Parathyroid adenoma (tissue), 2 donors: ENCODE measurements around the gene SMCO2.

Source experiments
- H2AFZ ChIP-seq: fragments of 300-600 bp; sonication (generic); one replicate; pipeline ENCODE4 v1.7.0; 2017; ENCODE audit warnings: antibody characterized with exemption, mild to moderate bottlenecking
- H3K27ac ChIP-seq: fragments of 300-600 bp; sonication (generic); one replicate; pipeline ENCODE4 v1.7.0; 2017
- H3K27me3 ChIP-seq: fragments of 300-600 bp; sonication (generic); one replicate; pipeline ENCODE4 v1.7.0; 2017; ENCODE audit warnings: low read length; ENCODE audit not compliant: control insufficient read depth, insufficient read depth
- H3K36me3 ChIP-seq: fragments of 300-600 bp; sonication (generic); one replicate; pipeline ENCODE4 v1.7.0; 2017; ENCODE audit warnings: low read length; ENCODE audit not compliant: control insufficient read depth, insufficient read depth
- H3K4me1 ChIP-seq: fragments of 300-600 bp; sonication (generic); one replicate; pipeline ENCODE4 v1.7.0; 2017; ENCODE audit warnings: control low read depth
- H3K4me2 ChIP-seq: fragments of 300-600 bp; sonication (generic); one replicate; pipeline ENCODE4 v1.7.0; 2017; ENCODE audit warnings: low read length
- H3K4me3 ChIP-seq: fragments of 300-600 bp; sonication (generic); one replicate; pipeline ENCODE4 v1.7.0; 2017; ENCODE audit warnings: low read depth, low read length
- H3K79me2 ChIP-seq: fragments of 300-600 bp; sonication (generic); one replicate; pipeline ENCODE4 v1.7.0; 2017; ENCODE audit warnings: control low read depth
- H3K9ac ChIP-seq: fragments of 300-600 bp; sonication (generic); one replicate; pipeline ENCODE4 v1.7.0; 2017; ENCODE audit warnings: mild to moderate bottlenecking
- H3K9me3 ChIP-seq: fragments of 300-600 bp; sonication (generic); one replicate; pipeline ENCODE4 v1.7.0; 2017; ENCODE audit warnings: low read length; ENCODE audit not compliant: control insufficient read depth
- TF ChIP-seq, protein P1 (sequence below): fragments of 300-600 bp; sonication (generic); IDR thresholded peaks from one replicate; pipeline ENCODE4 v1.7.0; 2017; ENCODE audit warnings: antibody characterized with exemption, mild to moderate bottlenecking
- donor health status: primary hyperparathyroidism.

The SMCO2 gene

DNA sequence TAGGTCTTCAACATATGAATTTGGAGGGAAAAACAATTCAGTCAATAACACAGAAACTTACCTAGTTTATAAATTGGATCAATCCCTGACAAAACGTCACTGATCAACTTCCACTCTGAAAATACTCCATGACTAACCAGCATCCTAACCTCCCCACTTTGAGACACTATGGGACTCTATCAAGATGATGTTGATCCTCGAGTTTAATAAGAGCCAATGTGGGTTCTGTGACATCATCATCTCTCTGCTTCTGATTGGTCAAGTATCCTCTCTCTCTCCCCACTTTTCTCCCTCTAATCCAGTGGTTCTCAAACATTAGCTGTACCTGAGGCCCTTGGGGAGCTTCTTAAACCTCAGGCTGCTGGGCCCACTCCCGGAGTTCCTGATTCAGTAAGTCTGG lies at the start of gene SMCO2:
SMCO2 (plus strand) TSS at position 301 of the 400 bp plus-strand sequence. CDS start 23,896 bp downstream, outside the sequence.
- no peak within 1 kb of the TSS for H3K9ac ChIP-seq
- no peak within 1 kb of the TSS for H3K4me2 ChIP-seq
- TF ChIP-seq, protein P1, sequence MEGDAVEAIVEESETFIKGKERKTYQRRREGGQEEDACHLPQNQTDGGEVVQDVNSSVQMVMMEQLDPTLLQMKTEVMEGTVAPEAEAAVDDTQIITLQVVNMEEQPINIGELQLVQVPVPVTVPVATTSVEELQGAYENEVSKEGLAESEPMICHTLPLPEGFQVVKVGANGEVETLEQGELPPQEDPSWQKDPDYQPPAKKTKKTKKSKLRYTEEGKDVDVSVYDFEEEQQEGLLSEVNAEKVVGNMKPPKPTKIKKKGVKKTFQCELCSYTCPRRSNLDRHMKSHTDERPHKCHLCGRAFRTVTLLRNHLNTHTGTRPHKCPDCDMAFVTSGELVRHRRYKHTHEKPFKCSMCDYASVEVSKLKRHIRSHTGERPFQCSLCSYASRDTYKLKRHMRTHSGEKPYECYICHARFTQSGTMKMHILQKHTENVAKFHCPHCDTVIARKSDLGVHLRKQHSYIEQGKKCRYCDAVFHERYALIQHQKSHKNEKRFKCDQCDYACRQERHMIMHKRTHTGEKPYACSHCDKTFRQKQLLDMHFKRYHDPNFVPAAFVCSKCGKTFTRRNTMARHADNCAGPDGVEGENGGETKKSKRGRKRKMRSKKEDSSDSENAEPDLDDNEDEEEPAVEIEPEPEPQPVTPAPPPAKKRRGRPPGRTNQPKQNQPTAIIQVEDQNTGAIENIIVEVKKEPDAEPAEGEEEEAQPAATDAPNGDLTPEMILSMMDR = no peak
- H3K36me3 ChIP-seq = no peaks in the 10 kb centered on the region
- no peak within 1 kb of the TSS for H3K4me3 ChIP-seq
- H2AFZ ChIP-seq = no peak within 1 kb of the TSS
- H3K27ac ChIP-seq = no peak within 1 kb of the TSS
- no peaks in the 10 kb centered on the region for H3K4me1 ChIP-seq
- H3K27me3 ChIP-seq = no peaks in the 10 kb centered on the region
- no peaks in the 10 kb centered on the region for H3K9me3 ChIP-seq
- H3K79me2 ChIP-seq = no peaks in the 10 kb centered on the region

DNA sequence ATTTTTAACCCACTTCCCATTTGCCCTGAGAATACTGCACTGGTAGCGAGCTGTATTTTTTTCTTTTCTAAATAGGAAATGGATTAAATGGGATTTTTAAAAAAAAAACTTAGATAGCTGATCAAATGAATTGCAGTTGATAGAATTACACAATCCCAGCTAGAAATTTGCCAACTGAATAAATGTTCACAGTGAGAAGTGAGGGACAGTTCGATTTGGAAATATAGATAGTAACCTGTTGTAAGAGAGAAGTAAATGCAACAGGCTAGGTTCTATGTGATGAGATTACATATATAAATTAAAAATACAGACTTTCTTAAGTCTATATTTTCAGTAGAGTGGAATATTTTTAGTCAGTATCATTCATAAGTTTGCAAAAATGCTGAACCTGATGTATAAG lies 48.1 kb upstream of the SMCO2 start:
- Histone ChIP-seq H3K27ac (no peak overlapping the region), H2AFZ (no peak overlapping the region), H3K4me3 (no peak overlapping the region), H3K9me3 (no peaks in the 10 kb centered on the region), H3K9ac (no peak overlapping the region), H3K79me2 (no peaks in the 10 kb centered on the region), H3K4me2 (no peak overlapping the region), H3K36me3 (no peaks in the 10 kb centered on the region), H3K27me3 (no peaks in the 10 kb centered on the region), H3K4me1 (no peaks in the 10 kb centered on the region)
- TF ChIP-seq, protein P1 = no peak

DNA sequence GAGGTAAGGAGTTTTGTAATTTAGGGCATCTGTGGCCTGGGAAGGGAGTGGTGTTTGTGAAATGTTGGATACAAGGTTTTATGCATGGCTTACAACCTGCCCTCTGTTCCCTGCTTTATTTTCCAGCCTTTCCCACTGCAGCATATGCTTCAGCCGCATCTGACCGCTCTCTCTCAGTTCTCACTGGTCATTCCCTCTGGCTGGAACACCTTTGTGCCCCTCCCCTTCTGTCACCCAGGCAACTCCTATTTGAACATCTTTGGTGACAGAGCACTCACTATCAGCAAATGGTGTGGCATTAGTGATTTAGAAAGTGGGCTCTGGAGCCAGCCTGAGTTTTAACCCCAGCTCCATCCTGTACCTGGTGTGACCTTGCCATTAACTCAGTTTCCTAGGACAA lies 47.5 kb upstream of the SMCO2 start:
- H3K27ac ChIP-seq = no peak overlapping the region
- no peaks in the 10 kb centered on the region for H3K36me3 ChIP-seq
- no peaks in the 10 kb centered on the region for H3K27me3 ChIP-seq
- H3K4me1 ChIP-seq = no peaks in the 10 kb centered on the region
- no peaks in the 10 kb centered on the region for H3K79me2 ChIP-seq
- H3K4me3 ChIP-seq = no peak overlapping the region
- H3K4me2 ChIP-seq = no peak overlapping the region
- H3K9ac ChIP-seq = no peak overlapping the region
- H2AFZ ChIP-seq = no peak overlapping the region
- no peaks in the 10 kb centered on the region for H3K9me3 ChIP-seq
- TF ChIP-seq, protein P1 = no peak

DNA sequence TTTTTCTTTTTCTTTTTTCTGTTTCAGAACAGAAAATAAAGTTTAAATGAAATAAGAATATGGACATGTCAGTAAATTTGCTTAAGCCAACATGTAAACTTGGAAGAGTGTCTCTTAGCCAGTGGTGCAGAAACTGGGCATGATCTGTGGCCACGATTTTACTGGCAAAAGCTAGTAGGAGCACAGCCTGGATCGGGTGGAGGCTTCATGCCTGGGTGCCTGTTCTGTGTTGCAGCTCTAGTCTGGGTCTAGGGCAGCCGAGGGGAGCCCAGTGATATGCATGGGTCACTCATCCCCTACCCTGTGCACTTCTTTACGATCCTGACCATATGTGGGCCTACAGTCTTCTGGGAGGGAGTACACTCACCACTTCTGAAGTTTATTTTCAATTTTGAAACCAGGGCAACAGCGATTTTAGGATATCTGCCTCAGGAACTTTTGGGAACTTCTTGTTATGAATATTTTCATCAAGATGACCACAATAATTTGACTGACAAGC lies 45.6 kb upstream of the SMCO2 start:
- no peak overlapping the region for H3K4me2 ChIP-seq
- H3K36me3 ChIP-seq = no peaks in the 10 kb centered on the region
- no peak overlapping the region for H2AFZ ChIP-seq
- no peaks in the 10 kb centered on the region for H3K79me2 ChIP-seq
- no peak overlapping the region for H3K27ac ChIP-seq
- no peaks in the 10 kb centered on the region for H3K9me3 ChIP-seq
- no peaks in the 10 kb centered on the region for H3K27me3 ChIP-seq
- H3K9ac ChIP-seq = no peak overlapping the region
- no peak overlapping the region for H3K4me3 ChIP-seq
- H3K4me1 ChIP-seq = no peaks in the 10 kb centered on the region
- TF ChIP-seq, protein P1 = no peak

DNA sequence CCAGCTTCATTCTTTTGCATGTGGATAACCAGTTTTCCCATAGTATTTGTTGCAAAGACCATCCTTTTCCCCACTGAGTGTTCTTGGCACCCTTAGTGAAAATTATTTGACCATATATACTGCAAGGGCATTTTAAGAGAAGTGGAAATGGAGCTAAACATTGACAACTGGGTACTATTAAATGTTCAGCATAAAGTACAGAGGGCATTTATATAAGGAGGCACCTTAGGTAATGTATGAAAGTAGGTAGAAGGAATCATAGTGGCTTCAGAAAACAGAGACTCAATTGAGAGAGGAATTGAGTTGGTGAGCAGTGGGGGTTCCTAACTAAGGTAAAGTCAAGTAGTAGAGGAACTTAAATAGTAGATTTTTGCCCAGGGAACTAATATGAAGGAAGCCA lies 34.5 kb upstream of the SMCO2 start:
- Histone ChIP-seq H3K27ac (no peak overlapping the region), H2AFZ (no peak overlapping the region), H3K36me3 (no peaks in the 10 kb centered on the region), H3K9ac (no peak overlapping the region), H3K79me2 (no peaks in the 10 kb centered on the region), H3K4me1 (no peaks in the 10 kb centered on the region), H3K4me3 (no peak overlapping the region), H3K9me3 (no peaks in the 10 kb centered on the region), H3K4me2 (no peak overlapping the region), H3K27me3 (no peaks in the 10 kb centered on the region)
- TF ChIP-seq, protein P1 = no peak
